Inflammatory macrophage treated with lipopolysaccharide for 4 hours (primary cell): Measurements from ENCODE around the gene JPH4.
A peak's percentile ranks its signal among the peaks of the same experiment; 100 is the strongest.

ENCODE experiments used
- DNase-seq: peaks from one replicate; pipeline ENCODE4 v3.0.0-alpha.2; 2020

The JPH4 gene

DNA sequence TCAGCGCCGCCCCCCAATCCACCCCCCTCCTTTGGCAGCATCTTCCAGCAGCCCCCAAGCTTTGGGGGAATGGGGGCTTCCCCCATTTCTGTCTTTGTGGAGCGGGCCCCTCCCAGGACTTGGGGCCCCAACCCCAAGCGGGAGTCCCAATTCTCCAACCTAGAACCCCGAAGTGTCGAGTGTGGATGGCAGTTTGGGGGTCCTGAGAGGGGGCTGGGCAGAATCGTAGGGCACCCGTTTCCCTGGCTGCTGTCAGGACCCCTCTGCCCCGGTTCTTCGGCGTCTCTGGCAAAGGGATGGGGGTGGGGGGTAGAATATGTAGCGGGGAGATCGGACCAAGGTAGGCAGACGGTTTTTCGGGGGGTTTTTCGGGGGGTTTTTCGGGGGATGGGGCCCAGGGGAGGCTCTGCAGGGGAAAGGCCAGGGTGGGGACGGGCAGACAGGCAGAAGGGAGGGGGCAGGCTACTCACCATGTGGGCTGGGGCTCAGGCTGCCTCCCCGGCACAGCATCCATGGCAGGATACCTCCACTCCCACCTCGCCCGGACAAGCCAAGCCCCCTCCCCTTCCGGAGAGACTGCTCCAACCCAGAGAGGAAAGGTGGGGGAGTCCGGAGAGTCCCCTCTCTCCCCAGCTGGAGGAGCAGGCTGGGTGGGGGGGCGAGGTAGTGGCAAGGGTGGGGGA is 739 bp downstream of the JPH4 start:
- DNase-seq: no peak

DNA sequence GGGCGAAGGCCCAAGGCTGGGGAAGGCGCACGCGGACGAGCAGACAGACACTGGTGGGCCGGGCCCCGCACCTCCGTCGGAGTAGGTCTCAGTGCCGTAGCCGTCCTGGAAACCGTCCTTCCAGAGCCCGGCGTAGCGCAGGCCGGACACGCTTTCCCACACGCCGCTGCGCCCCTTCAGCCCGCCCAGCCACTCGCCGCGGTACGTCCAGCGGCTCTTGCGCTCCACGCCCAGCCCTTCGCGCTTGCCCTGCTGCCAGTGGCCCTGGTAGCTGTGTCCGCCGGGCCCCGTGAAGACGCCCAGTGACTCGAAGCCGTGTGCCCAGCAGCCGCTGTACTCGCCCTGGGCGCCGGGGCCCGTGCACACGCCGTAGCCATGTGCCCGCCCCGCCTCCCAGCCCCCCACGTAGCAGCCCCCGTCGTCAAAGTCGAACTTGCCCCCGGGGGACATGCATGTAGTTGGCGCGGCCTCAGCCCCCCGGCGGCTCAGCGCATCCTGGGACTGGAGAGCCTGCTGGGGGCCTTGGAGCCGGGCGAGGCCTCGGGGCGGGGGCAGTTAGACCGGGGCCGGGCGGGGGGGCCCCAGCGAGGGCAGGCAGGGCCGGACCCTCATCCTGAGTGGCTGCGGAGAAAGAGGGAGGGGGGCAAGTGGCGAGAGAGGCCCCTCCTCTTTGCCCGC is 1.4 kb downstream of the JPH4 start:
- DNase-seq: peak; percentile 6

DNA sequence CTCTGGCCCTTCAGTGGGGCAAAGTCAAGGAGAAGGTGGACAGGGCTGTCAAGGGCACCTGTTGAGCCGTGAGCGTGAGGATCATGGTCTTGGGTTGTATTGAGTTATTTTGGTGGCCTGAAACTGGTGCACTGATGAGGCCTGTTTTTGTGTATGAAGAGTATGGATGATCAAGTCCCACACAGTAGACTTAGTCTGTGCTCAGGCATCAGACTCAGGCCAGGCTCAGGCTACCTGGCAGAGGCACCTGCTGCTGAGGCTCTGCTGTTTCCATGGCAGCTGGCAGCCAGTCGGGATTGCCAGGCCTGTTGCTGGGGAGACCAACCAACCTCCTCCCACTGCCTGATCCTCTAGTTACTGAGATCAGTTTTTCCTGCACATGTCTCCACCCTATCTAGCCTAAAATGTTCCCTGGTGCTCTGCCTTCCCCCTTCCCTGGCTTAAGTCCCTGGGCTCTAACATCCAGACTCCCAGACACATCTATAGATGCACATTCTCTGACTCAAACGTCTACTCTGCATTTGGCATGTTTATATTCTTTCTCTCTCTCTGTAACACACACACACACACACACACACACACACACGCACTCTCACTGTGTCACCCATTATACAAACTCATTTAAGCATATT is 5.1 kb downstream of the JPH4 start:
- DNase-seq: no peak

DNA sequence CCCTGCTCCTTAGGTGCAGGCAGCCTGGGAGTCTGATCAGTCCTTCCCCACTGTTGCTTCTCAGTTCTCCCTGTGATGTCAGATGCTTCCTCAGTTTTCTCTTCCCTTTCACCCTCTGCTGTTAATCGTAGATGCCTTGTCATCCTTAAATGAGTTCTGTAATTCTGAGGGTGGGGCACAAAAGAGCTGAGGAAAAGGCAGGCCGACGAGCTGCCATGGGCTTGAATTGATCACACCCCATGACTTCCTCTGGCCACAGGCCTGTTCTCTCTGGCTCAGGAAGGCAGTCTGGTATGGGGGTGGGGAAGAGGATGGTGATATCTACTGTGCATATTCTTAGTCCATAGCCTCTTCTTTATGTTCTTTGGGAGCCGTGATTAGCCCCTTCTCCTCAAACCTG is 5.8 kb downstream of the JPH4 start:
- DNase-seq: peak; percentile 83

DNA sequence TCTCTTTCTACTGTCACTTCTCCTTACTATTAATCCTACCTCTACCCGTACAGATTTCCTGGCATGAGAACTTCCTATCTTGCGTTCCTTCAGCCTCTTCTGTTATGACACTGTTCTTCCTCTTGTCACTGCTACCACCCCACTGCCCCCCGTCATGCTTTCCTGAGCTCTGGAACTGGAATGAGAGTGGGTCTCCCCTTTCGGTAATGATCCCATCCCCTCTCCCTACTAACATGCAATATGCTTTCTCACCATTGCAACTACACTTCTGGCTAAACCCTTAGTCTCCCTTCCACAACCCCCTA is 6.1 kb downstream of the JPH4 start:
- DNase-seq: peak; percentile 46

DNA sequence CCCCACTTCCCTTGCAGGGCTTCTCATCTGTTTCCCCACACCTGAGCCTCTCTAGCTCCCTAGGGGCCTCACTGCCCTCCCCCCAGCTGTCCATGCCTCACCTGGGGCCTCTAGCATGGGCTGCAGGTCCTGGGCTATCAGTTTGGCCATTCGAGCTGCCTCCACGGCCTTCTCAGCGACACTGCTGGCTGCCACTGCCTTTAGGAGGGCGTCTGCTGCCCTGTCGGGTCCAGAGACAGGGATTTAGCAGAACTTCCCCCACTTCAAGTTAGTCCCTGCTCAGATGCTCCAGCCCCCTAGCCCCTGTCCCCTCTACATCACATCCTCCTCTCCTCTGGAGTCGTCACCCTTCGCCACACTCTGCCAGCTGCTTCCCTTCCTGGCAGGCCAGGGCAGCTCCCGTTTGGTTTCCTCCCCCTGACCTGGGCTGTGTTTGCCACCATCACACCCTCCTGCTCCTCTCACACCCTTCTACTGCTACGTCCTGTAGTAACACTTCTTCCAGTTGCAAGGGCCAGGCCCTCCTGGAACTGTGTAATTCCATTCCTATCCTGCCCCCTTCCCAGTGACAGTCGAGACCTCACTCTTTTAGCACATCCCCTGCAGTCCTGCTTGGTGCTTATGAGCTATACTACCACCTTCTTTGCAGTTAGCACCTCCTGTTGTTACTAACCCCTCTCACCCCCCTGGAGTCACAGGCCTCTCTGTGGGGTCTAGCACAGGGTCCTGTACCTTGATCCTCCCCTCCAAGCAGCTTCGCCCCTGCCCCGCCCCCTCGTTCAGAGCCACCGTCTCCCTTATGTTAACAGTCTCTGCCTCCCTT is 6.7 kb downstream of the JPH4 start:
- no peak for DNase-seq

DNA sequence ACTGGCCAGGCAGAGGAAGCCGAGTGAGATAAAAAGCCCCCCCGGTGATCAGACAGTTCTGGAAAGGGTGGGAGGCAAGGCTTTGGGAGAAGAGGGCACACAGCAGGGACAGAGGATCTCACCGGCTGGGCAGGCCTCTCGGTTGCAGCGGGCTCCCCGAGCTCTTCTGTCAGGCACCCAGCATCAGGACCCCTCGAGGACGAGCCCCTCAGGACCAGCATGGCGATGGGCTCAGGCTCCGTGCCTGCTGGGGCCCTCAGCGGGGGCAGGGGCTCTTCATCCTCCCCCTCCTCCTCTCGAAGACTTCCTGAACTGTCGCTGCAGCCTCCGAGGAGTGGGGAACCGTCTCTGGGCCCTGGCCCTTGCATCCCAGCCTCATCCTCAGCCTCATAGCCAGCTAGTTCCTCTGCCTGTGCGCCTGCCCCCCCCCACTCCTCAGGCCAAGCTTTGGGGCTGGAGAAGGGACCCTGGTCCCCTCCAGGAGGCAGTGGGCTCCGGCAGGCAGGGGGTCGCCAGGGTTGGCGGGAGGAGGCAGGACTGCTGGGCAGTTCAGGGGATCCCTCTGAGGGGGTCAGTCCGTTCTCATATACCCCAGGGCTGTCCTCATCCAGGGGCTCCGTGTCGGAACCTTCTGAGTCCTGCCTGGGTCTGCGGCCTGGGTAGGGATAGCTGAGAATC is 7.6 kb downstream of the JPH4 start:
- DNase-seq: no peak

DNA sequence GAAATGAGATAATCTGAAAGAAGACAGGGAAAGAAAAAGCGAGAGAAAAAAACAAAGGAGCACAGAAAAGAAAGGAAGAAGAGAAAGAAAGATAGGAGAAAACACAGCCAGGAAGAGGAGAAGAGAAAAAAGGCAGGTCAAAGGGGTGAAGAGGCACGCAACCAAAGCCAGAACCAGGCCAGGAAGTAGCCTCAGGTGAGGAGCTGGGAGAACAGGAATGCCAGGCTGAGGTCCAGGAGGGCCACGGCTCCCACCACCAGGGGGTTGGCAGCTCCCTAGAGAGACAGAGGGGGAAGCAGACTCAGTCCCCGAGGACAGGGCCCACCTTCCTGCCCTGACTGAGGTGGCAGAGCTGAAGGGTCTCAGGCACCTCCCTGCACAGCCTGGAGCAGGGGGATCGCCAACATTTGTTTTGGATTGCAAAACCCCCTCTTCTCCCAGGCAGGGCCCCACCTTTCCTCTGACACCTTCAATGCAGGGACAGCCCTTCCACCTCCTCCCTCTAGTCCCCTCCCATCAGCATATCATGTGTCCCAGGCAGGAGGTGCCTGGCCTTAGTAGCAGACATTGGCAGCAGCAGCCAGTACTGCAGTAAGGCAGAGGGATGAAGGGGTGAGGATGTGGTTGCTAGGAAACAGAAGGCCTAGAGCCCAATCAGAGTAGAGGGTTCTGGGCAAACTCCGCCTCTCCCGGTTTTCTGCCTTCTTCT is 9.0 kb downstream of the JPH4 start:
- no peak for DNase-seq

DNA sequence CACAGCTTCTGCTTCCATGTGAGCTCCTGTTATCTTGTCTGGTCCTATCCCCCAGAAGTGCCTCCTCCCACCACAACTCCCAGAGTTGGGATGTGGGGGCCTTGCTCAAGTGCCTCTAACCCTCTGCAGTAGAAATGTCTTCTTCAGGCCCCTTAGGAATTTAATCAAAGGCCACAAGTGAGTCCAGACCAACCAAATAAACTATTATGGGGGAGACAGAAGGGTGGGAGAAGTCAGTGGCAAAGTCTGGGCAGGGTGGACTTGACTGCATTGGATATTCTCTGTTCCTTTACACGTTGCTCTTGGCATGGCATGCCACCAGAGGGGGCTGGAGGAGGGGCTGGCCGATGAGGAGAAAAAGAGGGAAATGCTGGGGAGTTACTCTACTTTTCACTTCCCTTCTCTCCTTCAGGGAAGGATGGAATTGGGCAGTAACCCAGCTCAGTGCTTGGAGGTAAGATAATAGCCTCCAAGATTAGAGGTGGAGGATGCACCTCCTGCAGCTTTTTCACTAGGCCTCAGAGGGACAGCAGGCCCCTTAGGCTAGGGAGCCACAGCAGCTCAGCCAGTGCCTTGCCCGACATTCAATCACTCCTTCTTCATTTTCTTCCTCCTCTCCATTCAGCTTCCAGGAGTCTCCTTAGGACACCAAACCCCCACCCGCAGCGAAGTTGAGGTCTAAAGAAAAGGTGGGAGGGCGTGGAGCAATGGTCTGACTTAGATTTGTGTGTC is 9.8 kb downstream of the JPH4 start:
- DNase-seq: peak; percentile 68

DNA sequence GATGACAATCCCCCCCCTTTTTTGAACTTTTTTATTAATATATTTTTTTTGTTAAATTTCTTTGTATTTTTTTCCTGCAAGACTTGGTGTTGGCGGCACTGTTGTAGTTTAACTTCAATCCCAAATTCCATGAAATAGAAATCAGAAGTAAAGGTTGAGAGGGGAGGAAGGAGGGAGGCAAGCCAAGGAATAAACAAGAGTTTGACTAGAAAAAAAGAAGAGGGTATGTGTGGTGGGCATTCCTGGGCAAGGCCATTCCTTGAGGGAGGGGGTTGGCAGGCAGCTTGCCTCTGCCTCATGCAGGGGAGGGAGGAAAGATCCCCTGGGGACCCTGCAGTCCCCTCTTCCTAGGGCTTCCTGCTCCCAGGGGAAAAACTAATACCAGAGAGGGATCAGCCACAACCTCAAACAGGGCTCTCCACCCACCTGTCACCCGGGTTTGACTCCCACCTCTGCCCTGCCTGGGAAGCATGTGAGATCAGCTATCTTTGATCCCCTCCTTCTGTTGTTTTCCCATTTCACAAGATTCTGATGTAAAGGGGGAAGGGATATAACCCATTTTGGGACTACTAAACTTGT is 10.5 kb downstream of the JPH4 start:
- DNase-seq: no peak

DNA sequence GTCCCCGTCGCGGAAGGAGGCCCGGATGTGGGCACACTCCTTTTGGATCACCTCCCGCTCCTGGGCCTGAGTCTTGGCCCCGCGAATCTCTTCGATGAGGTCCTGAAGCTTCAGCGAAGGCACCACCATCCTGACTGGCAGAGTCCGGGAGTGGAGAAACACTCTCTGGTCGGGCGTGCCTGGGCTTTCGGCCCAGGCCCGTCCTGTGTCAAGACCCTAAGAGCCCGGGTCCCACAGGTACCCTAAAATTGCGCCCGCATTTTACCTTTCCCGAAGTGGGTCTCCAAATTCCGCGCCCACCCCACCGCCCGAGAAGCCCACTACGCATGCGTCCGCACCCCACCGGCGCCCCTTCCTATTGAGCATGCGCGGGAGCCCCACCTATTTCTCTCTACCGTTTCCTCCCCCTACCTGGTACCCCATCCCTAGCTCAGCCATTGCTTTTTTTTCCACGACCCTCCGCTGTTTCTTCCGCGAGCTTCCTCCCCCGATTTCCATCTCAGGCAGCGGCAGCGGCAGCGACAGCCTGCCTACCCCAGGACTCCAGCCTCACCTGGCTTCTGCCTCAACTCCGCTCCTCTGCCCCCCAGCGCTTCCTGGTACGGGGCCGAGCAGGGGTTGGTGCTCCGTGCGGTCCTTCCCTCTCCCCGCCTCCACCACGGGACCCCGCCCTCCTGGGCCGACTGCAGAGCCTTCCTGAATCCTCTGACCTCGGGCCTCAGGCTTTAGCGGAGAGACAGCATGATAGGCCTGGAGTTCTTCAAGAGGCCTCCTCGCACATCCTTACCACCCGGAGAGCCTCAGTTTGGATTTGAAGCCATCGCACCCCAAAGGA is 11.2 kb downstream of the JPH4 start, which contains the start of gene AP1G2:
Gene AP1G2 (minus strand): TSS at position 606 of the 835 bp plus-strand sequence. CDS start 477 bp downstream, at position 129.
- DNase-seq: peak; percentile 85

DNA sequence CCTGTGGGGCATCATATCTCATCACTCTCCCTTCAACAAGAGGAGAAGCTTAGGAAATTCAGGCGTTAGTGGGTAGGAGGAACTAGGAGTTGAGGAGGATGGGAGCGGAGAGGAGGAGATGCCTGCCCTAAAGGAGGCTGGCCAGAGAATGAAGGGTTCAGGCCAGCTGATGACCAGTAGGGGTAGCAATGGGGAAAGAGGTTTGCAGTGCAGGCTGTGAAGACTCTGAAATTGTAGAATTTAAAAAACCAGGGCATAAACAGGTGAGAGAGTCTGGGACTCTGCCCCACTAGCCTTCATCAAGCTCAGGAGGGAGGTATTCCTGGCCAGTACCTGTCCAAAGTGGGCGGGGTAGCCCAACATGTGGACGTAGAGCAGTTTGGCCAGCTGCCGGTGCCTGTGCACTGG is 11.8 kb downstream of the JPH4 start:
- DNase-seq: peak; percentile 24

DNA sequence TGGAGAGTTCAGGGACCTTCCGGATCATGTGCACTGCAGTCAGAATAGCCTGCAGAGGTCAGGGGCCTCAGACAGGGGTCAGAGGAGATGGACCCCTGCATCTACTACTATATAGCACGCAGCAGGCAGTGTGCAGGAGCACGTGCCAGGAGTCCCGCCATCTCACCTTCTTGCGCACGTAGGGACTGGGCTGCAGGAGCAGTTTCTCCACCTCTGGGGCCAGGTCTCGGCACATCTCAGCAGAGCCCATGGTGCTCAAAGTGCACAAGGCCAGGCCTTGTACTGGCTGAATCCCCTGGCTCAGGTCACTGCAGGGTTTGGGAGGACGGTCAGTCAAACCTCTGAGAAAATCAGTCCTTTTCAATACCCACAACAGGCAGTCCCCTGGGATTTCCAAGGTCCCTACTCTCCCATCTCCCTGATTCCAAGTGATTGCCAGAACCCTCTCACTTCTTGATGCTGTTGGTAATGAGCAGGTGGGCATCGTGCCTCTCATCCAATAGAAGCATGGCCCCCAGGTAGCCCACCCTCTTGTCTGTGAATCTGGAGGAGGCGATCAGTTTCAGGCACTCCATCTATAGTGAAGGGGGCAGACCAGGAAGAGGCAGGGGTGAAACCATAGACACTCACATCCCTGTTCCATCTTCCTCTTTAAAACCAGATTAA is 12.3 kb downstream of the JPH4 start:
- no peak for DNase-seq

DNA sequence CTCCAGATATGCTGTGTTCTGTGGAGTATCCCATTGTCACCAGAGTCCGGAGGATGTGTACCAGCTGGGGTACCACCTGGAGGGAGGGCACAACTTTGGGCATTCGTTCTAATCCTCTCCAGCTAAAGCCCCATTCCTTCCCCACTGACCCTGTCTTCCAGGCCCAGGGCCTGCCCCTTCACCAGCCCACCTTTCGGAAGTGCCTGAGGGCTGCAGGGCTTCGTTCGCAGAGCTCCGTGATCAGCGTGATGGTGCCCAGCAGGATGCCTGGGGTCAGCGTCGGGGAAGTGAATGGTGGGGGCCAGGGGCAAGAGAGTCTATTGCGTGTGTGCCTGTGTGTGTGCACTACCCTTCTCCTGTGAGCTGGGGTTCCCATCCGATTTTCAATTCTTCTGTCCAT is 13.0 kb downstream of the JPH4 start:
- DNase-seq: no peak

DNA sequence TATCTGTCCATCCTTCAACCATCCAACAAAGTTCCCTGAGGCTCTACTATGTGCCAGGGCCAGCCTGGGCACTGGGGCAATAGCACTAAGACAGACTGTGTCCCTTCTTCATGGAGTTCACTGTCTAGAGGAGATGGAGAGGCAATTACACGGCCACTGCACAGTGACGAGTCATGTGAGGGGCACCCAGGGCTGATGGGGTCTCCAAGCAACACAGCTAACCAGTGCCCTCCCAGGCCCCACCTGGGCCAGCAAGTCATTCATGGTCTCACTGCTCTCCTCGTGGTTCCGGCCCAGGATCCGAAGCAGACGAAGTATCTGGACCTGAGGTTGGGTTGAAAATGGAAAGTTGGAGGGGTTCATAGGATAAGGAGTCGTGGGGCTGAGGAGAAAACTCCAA is 13.7 kb downstream of the JPH4 start:
- no peak for DNase-seq

DNA sequence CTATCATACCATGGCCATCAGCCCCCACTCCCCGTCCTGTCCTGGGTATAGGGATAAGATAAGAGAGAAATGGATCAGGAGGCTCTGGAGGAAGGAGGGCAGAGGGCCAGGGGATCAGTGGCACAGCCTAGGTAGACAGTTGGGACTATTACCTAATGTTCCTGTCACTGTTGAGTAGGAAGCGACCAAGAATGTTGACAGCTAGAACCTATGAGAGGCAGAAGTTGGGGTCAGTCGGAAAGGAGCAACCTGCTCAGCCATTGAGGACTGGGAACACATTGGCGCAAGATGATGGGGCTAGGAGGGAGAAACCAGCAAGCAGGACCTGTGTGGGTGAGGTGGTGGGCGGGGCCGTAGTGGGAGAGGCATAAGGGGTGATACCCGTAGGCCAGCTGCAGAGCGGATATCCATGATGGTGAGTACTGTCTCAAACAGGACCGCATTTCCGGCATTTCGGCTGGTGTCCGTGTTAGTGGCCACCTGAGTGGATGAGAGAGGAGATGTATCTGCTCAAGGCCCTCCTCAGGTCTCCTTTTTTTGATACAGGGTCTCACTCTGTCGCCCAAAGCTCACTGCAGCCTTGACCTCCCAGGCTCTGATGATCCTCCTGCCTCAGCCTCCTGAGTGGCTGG is 14.3 kb downstream of the JPH4 start:
- DNase-seq: no peak

DNA sequence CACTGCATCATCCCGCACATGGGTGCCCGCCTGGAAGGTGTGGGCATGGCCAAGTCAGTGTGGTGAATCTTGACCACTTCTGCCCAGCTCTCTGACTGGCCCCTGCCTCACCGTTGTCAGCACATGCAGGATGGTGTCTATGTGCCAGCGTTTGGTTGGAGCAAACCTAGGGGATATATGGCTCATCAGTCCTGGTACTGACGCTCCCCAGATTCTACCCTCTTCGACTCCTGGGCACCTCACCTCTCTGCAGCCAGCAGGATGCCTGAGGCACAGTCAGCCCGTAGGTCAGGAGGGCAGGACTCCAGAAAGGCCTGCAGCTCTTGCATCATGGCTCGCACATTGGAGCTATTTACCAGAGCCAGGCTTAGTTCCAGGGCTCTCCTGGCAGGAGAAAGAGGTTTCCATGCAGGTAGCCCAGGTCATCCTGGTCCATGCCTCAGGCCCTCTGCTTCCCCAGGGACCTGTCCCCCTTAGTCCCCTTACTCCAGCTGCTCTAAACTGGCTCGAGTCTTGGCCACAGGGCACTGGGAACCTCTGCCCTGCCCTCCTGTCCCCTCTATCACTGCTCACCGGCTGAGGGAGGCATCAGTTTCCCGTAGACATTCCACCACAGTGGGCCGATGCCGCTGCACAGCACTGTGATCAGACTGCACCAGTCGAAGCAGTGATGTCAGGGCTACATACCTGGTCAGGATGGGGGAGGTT is 15.0 kb downstream of the JPH4 start:
- DNase-seq: no peak

DNA sequence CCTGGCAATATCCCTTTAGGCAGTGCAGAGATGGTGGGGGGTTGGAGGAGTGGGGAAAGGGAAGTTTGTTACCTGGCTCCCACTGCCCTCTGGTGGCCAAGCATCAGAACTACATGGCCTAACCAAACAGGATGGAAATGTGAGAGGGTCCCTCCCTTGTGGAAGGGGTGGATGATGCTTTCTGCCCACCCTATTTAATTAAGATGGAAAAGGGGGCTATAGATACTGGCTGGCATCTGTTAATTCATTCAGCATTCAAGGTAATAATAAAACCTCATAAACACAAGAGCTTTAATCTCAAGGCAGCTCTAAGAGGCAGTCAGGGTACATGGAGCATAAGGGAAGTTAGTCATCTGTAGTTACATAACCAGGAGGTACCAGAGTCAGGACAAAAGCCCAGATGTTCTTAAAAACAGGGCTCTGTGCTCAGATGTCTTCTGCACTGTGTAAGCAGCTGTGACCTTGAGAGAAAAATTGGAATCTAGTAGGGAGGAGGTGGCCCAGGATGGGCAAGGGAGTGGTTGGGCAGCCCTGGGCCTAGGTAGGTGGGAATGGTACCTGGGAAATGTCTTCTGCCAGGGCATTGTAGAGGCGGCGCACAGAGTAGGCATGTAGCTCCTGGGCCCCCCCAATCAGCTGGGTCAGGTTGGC is 15.6 kb downstream of the JPH4 start:
- peak; percentile 31 for DNase-seq
